PFSK-1 (cell line): ENCODE measurements around the gene TBC1D25.

Experiments used
- FOXP2 ChIP-seq: optimal IDR thresholded peaks from 2 replicates; pipeline ENCODE3; 2011; ENCODE audit warnings: borderline replicate concordance, control low read depth, inconsistent platforms; ENCODE audit not compliant: insufficient read depth; ENCODE audit errors: extremely low read length, extremely low read depth
- POLR2AphosphoS5 ChIP-seq: IDR thresholded peaks from 2 replicates; pipeline ENCODE4 v1.6.1; 2012; ENCODE audit warnings: low read depth, mild to moderate bottlenecking, control low read depth, low read length, moderate library complexity
- REST ChIP-seq, 2 experiments: IDR thresholded peaks; 2 replicates each; pipeline versions ENCODE4 v1.6.1 to v1.8.0; 2011 to 2012; ENCODE audit warnings: low read depth in 2 of 2, low read length in 2 of 2, control low read depth in 1 of 2, inconsistent platforms in 1 of 2, mild to moderate bottlenecking in 1 of 2, moderate library complexity in 1 of 2; ENCODE audit not compliant: insufficient read depth in 1 of 2
- SIN3A ChIP-seq: IDR thresholded peaks from 2 replicates; pipeline ENCODE4 v1.6.1; 2012; ENCODE audit warnings: mild to moderate bottlenecking, low read length, moderate library complexity, borderline replicate concordance; ENCODE audit not compliant: insufficient read depth
- TAF1 ChIP-seq: IDR thresholded peaks from 2 replicates; pipeline ENCODE4 v1.6.1; 2012; ENCODE audit warnings: low read length, control low read depth, borderline replicate concordance; ENCODE audit not compliant: insufficient read depth

The TBC1D25 gene

GRCh38 chrX:48520455-48520854, 19.1 kb upstream of the TBC1D25 start:
- TF ChIP-seq REST (IDR thresholded peaks at IDR 0.05; ENCODE audit: insufficient read depth in 1 of 2, low read depth in 2 of 2, low read length in 2 of 2) (no peak), SIN3A (no peak), POLR2AphosphoS5 (no peak), TAF1 (no peak), FOXP2 (no peak)

GRCh38 chrX:48520976-48521352, 18.6 kb upstream of the TBC1D25 start:
- TF ChIP-seq REST (IDR thresholded peaks at IDR 0.05; ENCODE audit: insufficient read depth in 1 of 2, low read depth in 2 of 2, low read length in 2 of 2) (no peak), SIN3A (no peak), FOXP2 (no peak), POLR2AphosphoS5 (no peak), TAF1 (no peak)

GRCh38 chrX:48521353-48522243, 17.9 kb upstream of the TBC1D25 start, which contains the start of gene EBP:
EBP (plus strand) TSS chrX:48521808; CDS start chrX:48523772, 1,964 bp downstream.
- TF ChIP-seq FOXP2 (peak; percentile 32), TAF1 (no peak), POLR2AphosphoS5 (peak; percentile 89)

- TF ChIP-seq TAF1 (no peak), FOXP2 (no peak), REST (IDR thresholded peaks at IDR 0.05; ENCODE audit: insufficient read depth in 1 of 2, low read depth in 2 of 2, low read length in 2 of 2) (no peak), POLR2AphosphoS5 (no peak), SIN3A (no peak)
Observed at GRCh38 chrX:48522291-48522690, 17.2 kb upstream of the TBC1D25 start.

GRCh38 chrX:48523682-48524081, 15.8 kb upstream of the TBC1D25 start:
- TF ChIP-seq POLR2AphosphoS5 = no peak
- no peak for TF ChIP-seq REST (IDR thresholded peaks at IDR 0.05; ENCODE audit: insufficient read depth in 1 of 2, low read depth in 2 of 2, low read length in 2 of 2)
- no peak for TF ChIP-seq FOXP2
